ENCODE results near the gene LMCD1. TPM values are rescaled to one million over a fixed set of nuclear protein-coding genes. Genes with fewer than 3 reads are reported as not detected.
"Not testable (repeated sequence)": the region's sequence is repeated elsewhere in the genome, so short reads cannot be mapped to it uniquely, and the experiment has no call there.

Gene LMCD1
- polyA plus RNA-seq, 2 of the 4 experiments (the other 2 are of a cell fraction): 64.3 to 85.4 TPM

GRCh38 chr3:8579096-8579495 lies 77.5 kb downstream of the LMCD1 start:
- WGBS (ENCODE audit: missing lambda C conversion rate): 65% methylated on average over 5 of the region's 5 CpGs
- no peak overlapping the region for H3K4me3 ChIP-seq
- ATAC-seq (no peak; a peak in 2 of 6 replicates), DNase-seq (ENCODE audit: low read depth in 1 of 2, low spot score in 1 of 2) (no peak), FAIRE-seq (no peak)
- H3K9me3 ChIP-seq: no peaks in the 10 kb centered on the region
- ChIA-PET CTCF (interaction anchor here (1.1 to 1.9 kb wide), 2 partner anchors 43 to 137 kb away, joined by 3 to 6 read pairs; no protein-coding TSS in a partner anchor), POLR2A (no interaction called here)
- H3K4me1 ChIP-seq: peaks cover 13% of the 10 kb centered on the region
- H3K27ac ChIP-seq: no peak overlapping the region
- H3K4me2 ChIP-seq: no peak overlapping the region
- TF ChIP-seq CTCF (IDR thresholded peaks at IDR 0.05) (no peak), REST (IDR thresholded peaks at IDR 0.05) (no peak), RFX5 (IDR thresholded peaks at IDR 0.05) (no peak), JUN (IDR thresholded peaks at IDR 0.05) (no peak), HOXA7 (CRISPR knock-in tag; IDR thresholded peaks at IDR 0.05) (no peak), TFCP2L1 (CRISPR knock-in tag; IDR thresholded peaks at IDR 0.05) (no peak), ZNF302 (CRISPR knock-in tag; IDR thresholded peaks at IDR 0.05) (no peak), PBX3 (IDR thresholded peaks at IDR 0.05) (no peak), ZFP36 (IDR thresholded peaks at IDR 0.05; ENCODE audit: borderline replicate concordance, partially characterized antibody) (no peak), MAZ (IDR thresholded peaks at IDR 0.05; ENCODE audit: borderline replicate concordance, low read depth, low read length) (no peak), EP300 (IDR thresholded peaks at IDR 0.05) (no peak), MAFK (IDR thresholded peaks at IDR 0.05; ENCODE audit: partially characterized antibody) (no peak)

GRCh38 chr3:8579943-8580342 lies 78.3 kb downstream of the LMCD1 start:
- DNase-seq (ENCODE audit: low read depth in 1 of 2, low spot score in 1 of 2) (no peak), FAIRE-seq (no peak), ATAC-seq (no peak)
- H3K4me2 ChIP-seq: no peak overlapping the region
- ChIA-PET CTCF (interaction anchor here (1.1 to 1.9 kb wide), 2 partner anchors 42 to 138 kb away, joined by 3 to 6 read pairs; no protein-coding TSS in a partner anchor), POLR2A (no interaction called here)
- 87% methylated on average over 5 of the region's 5 CpGs for WGBS (ENCODE audit: missing lambda C conversion rate)
- TF ChIP-seq EP300 (IDR thresholded peaks at IDR 0.05): no peak
- no peak for TF ChIP-seq POLR2AphosphoS2 (conservative IDR thresholded peaks at IDR 0.05; ENCODE audit: low read length)
- no peaks in the 10 kb centered on the region for H3K9me3 ChIP-seq
- H3K4me1 ChIP-seq: peaks cover 13% of the 10 kb centered on the region
- no peak overlapping the region for H3K4me3 ChIP-seq
- H3K27ac ChIP-seq: no peak overlapping the region

- 88% methylated on average over 5 of the region's 5 CpGs for WGBS (ENCODE audit: missing lambda C conversion rate)
- FAIRE-seq; H3K4me1 ChIP-seq; H3K4me3 ChIP-seq; H3K4me2 ChIP-seq; H3K9me3 ChIP-seq; ATAC-seq; DNase-seq (ENCODE audit: low read depth in 1 of 2, low spot score in 1 of 2); POLR2A ChIA-PET; H3K27ac ChIP-seq: not testable (repeated sequence)
- CTCF ChIA-PET: interaction anchor here (1.9 kb wide), 1 partner anchor 42 kb away, joined by 6 read pairs; no protein-coding TSS in a partner anchor
- TF ChIP-seq CEBPB (IDR thresholded peaks at IDR 0.05): peak in 1 of 2 experiments; percentile 24; a peak in 1 of 4 replicates
These were observed 78.8 kb downstream of the LMCD1 start for GRCh38 chr3:8580434-8580833.
